ENCODE measurements around the gene DCDC1. TPM values are rescaled to one million over a fixed set of nuclear protein-coding genes. Genes with fewer than 3 reads are reported as not detected.

DCDC1 gene
- polyA plus RNA-seq, 2 of the 4 experiments (the other 2 are of a cell fraction) = 2.8 to 9.5 TPM

DNA sequence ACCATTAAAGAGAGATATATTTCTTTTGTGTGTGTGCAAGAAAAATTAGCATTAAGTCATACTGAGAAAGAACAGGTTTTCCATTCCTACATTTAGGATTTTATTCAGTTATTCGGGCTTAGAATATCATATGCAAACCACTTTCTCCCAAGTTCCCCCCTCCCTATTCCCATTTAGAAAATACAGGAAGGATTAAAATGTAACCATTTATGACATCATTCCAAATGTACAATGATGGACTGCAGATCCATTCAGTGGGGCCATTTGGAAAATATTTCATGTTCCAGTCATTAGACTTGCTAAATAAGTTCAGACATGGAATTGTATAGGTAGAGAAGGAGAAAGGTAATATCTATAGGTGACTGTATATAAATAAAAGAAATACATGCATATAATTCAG is 554.8 kb downstream of the DCDC1 start:
- DNase-seq (ENCODE audit: low read depth in 1 of 2, low spot score in 1 of 2) (no peak), ATAC-seq (no peak), FAIRE-seq (no peak)
- no peak overlapping the region for H3K4me2 ChIP-seq
- ChIA-PET POLR2A (no interaction called here), CTCF (no interaction called here)
- 7% methylated on average over 1 of the region's 1 CpG for WGBS (ENCODE audit: missing lambda C conversion rate)
- H3K27ac ChIP-seq = no peak overlapping the region
- H3K4me3 ChIP-seq = no peak overlapping the region
- TF ChIP-seq CBX8 (IDR thresholded peaks at IDR 0.05) (no peak), SMC3 (IDR thresholded peaks at IDR 0.05) (no peak), EHMT2 (IDR thresholded peaks at IDR 0.05; ENCODE audit: low read depth) (no peak), ZNF302 (CRISPR knock-in tag; IDR thresholded peaks at IDR 0.05) (no peak), PHF8 (IDR thresholded peaks at IDR 0.05; ENCODE audit: borderline replicate concordance, low read depth) (no peak), JUN (IDR thresholded peaks at IDR 0.05) (no peak), RFX5 (IDR thresholded peaks at IDR 0.05) (no peak), MAZ (IDR thresholded peaks at IDR 0.05; ENCODE audit: borderline replicate concordance, low read depth, low read length) (no peak), BHLHE40 (IDR thresholded peaks at IDR 0.05; ENCODE audit: low read depth, low read length) (no peak), HOXB5 (CRISPR knock-in tag; IDR thresholded peaks at IDR 0.05) (no peak), HOXA7 (CRISPR knock-in tag; IDR thresholded peaks at IDR 0.05) (no peak), RNF2 (IDR thresholded peaks at IDR 0.05; ENCODE audit: borderline replicate concordance, low read depth) (no peak), FOSL2 (IDR thresholded peaks at IDR 0.05) (no peak), FOSL2 (CRISPR knock-in tag; IDR thresholded peaks at IDR 0.05) (no peak)
- TF ChIP-seq, protein P1, sequence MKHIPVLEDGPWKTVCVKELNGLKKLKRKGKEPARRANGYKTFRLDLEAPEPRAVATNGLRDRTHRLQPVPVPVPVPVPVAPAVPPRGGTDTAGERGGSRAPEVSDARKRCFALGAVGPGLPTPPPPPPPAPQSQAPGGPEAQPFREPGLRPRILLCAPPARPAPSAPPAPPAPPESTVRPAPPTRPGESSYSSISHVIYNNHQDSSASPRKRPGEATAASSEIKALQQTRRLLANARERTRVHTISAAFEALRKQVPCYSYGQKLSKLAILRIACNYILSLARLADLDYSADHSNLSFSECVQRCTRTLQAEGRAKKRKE (CRISPR knock-in tag; IDR thresholded peaks at IDR 0.05; ENCODE audit: low read depth) = no peak
- TF ChIP-seq, protein P2, sequence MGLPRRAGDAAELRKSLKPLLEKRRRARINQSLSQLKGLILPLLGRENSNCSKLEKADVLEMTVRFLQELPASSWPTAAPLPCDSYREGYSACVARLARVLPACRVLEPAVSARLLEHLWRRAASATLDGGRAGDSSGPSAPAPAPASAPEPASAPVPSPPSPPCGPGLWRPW (IDR thresholded peaks at IDR 0.05) = no peak
- TF ChIP-seq, protein P3, sequence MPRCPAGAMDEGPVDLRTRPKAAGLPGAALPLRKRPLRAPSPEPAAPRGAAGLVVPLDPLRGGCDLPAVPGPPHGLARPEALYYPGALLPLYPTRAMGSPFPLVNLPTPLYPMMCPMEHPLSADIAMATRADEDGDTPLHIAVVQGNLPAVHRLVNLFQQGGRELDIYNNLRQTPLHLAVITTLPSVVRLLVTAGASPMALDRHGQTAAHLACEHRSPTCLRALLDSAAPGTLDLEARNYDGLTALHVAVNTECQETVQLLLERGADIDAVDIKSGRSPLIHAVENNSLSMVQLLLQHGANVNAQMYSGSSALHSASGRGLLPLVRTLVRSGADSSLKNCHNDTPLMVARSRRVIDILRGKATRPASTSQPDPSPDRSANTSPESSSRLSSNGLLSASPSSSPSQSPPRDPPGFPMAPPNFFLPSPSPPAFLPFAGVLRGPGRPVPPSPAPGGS (IDR thresholded peaks at IDR 0.05) = no peak
- H3K9me3 ChIP-seq = no peaks in the 10 kb centered on the region
- H3K4me1 ChIP-seq = no peaks in the 10 kb centered on the region

Other genes with a start within 250 kb of the DCDC1 start
- 21.2 and 31.8 TPM in 2 replicates for gene DNAJC24, start 121 bp upstream of the DCDC1 start, polyA plus RNA-seq (2011; rRNA removed)
- gene DNAJC24, start 121 bp upstream of the DCDC1 start, polyA plus RNA-seq (2017; fragmentation: RNase III; extraction: RNeasy Plus Mini Kit Qiagen cat#74134 plus additional on column Dnase treatment) = 17.2 to 18.4 TPM (median 17.9 TPM) in 3 replicates
- gene IMMP1L, start 139.9 kb upstream of the DCDC1 start, polyA plus RNA-seq (2011; rRNA removed) = 56.4 and 96.5 TPM in 2 replicates
- 97.4 to 135 TPM (median 115 TPM) in 3 replicates for gene IMMP1L, start 139.9 kb upstream of the DCDC1 start, polyA plus RNA-seq (2017; fragmentation: RNase III; extraction: RNeasy Plus Mini Kit Qiagen cat#74134 plus additional on column Dnase treatment)
- gene ELP4, start 140.0 kb upstream of the DCDC1 start, polyA plus RNA-seq (2011; rRNA removed) = 26.0 and 27.2 TPM in 2 replicates
- gene ELP4, start 140.0 kb upstream of the DCDC1 start, polyA plus RNA-seq (2017; fragmentation: RNase III; extraction: RNeasy Plus Mini Kit Qiagen cat#74134 plus additional on column Dnase treatment) = 16.9 to 17.2 TPM (median 17.1 TPM) in 3 replicates

All from A549 (cell line).